ENCODE data around the gene UBR3.
A peak's percentile ranks its signal among the peaks of the same experiment; 100 is the strongest.
"Not testable (repeated sequence)": the region's sequence is repeated elsewhere in the genome, so short reads cannot be mapped to it uniquely, and the experiment has no call there.

UBR3 gene

GRCh38 chr2:169827272-169828140 is at the start of gene UBR3:
TSS of gene UBR3 (plus strand) at chr2:169827454. CDS start at chr2:169827508, 54 bp downstream.
- DNase-seq (ENCODE audit: low spot score) = peak; percentile 98

DNA sequence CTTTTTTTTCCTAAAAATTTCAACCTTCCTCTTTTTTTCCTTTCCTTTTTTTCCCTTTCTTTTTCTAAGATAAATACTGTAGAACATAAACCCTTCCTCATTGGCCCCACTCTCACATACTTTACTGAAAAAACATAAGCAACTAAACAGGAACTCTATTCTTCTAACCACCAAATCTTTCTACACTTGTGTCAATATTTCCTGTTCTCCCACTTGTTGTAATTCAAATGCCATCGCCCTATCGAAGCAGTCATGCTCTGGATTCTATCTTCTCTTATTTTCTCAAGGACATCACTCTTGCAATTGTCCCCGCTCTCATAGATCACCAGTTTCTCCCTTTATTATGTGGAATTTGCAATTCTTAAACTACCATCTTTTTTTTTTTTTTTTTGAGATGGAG is 48.8 kb upstream of the UBR3 start:
- no peak for DNase-seq (ENCODE audit: low spot score)

GRCh38 chr2:169781249-169782013 is 45.8 kb upstream of the UBR3 start:
- DNase-seq (ENCODE audit: low spot score) = no peak

DNA sequence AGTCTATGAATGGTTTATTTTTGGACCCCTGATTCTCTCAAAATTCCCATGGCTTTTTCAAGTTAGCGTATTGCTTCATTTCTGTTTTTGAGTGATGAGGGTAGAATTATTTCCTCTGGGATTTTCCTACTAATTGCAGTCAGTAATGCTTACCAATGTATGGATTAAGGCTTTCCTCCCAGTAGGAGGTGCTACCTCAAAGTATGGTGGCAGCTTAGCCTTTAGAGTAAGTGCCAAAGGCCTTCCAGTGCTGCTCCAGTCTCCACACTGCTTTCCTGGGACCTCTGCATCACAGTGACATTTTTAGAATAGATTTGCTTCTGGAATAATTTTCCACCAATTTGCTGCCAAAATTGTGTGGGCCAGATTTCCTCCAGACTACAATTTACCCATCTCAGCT is 44.7 kb upstream of the UBR3 start:
- DNase-seq (ENCODE audit: low spot score) = peak; percentile 11

- DNase-seq (ENCODE audit: low spot score) = no peak
Measured at GRCh38 chr2:169790581-169790980, 36.7 kb upstream of the UBR3 start.

DNA sequence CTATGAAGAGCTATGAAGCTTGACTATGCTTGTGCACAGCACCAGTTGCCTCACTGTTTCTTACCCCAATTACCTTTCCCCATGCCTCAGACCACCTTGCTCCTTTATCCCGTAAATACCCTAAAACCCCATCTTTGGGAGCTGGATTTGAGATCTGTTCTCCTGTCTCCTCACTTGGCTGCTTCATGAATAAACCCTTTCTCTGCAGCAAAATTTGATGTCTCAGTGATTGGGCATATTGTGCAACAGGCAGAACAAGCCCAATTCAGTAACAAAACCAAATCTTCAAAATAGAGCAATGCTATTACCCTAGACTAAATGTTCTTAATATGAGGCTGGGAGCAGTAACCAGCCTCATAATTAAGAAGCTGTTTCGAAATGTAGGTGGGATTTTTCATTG is 32.1 kb upstream of the UBR3 start:
- DNase-seq (ENCODE audit: low spot score) = no peak

GRCh38 chr2:169796441-169796840 is 30.8 kb upstream of the UBR3 start:
- DNase-seq (ENCODE audit: low spot score) = no peak

DNA sequence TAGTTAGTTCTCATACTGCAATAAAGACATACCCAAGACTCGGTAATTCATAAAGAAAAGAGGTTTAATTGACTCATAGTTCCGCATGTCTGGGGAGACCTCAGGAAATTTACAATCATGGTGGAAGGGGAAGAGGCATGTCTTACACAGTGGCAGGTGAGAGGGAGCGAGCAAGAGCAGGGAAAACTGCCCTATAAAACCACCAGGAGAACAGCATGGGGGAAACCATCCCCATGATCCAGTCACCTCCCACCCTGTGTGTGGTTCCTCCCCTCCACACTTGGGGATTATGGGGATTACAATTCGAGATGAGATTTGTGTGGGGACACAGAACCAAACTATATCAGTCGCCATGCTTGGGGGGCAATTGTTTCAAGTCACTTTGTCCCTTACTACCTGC is 29.7 kb upstream of the UBR3 start:
- no peak for DNase-seq (ENCODE audit: low spot score)

GRCh38 chr2:169798397-169798717 is 28.9 kb upstream of the UBR3 start:
- no peak for DNase-seq (ENCODE audit: low spot score)

DNA sequence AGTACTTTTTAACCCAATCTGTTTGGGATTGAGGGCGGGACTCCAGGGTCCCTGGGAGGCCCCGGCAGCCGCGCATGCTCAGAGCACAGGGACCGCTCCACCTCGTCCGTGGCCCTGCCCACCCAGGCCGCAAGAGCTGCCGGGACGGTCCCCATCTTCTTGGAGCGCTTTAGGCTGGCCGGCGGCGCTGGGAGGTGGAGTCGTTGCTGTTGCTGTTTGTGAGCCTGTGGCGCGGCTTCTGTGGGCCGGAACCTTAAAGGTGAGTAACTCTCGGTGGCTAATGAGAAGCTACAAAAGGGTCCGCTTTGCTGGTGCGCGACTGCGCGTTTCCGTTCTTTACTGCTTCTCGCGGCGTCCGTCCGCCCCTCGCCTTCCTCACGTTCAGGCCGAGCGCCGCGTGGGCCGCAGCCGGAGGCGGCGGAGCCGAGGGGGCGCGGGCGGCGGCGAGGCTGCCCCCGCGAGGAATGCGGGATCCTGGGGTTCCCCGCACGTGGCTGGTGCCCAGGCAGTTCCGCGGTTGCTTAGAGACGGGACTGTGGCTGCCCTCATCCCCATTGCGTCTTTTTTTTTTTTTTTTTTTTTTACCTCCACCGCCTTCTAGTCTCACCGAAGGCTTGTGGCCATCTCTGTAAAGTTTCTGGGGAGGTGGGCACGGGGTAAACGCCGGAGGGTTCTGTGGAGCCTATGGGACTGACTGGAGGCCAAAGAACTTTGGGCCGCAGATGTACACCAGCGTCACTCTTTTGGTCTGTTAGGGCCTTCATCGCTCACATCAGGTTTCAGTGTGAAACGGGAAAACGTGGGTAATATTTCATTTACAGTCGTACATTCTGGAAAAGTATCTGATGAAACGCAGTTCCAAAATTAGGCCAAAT is 28.3 kb upstream of the UBR3 start, which contains the start of gene SSB:
Gene SSB, plus strand, starts transcription at position 154 of the 875 bp plus-strand sequence. CDS start 2,090 bp downstream, outside the sequence.
- peak; percentile 96 for DNase-seq (ENCODE audit: low spot score)

DNA sequence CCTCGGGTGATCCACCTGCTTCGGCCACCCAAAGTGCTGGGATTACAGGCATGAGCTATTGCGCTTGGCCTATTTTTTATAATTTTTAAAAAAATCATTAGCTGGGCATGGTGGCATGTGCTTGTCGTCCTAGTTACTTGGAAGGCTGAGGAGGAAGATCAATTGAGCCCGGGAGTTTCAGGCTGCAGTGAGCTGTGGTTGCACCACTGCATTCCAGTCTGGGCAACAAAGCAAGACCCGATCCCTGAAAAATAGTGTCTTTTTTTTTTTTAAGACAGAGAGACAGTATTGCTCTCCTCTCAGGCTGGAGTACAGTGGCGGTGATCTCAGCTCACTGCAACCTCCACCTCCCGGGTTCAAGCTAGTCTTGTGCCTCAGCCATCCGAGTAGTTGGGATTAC is 23.8 kb upstream of the UBR3 start:
- DNase-seq (ENCODE audit: low spot score) = no peak

DNA sequence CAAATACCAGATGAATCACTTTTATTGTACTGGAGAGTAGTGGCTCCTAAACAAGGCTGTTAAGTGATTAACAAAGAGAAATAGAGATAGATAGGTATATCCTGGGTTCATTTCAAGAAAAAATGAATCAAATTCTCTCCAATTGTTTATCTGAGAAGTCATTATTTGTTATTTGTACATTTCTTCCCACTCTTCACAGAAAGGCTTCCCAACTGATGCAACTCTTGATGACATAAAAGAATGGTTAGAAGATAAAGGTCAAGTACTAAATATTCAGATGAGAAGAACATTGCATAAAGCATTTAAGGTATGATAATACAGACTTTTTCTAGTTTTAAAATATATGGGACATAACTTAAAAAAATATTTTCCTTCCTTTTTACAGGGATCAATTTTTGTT is 20.7 kb upstream of the UBR3 start:
- DNase-seq (ENCODE audit: low spot score) = no peak

GRCh38 chr2:169808221-169808620 is 19.0 kb upstream of the UBR3 start:
- DNase-seq (ENCODE audit: low spot score) = no peak

DNA sequence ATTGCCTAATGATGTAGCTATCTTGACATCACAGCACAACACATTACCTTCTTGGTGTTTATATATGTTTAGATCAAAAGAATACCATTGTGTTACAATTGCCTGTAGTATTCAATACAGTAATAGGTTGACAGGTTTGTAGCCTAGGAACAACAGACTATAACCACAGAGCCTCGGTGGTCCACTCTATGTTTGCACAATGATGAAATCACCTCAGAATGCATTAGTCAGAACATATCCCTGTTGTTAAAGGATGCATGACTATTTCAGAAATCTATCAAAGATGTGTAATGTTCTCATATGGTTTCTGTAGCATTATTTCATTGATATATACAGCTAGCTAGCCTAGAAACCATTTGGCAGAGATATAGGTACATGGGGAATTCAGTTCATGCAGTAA is 11.4 kb upstream of the UBR3 start:
- no peak for DNase-seq (ENCODE audit: low spot score)

GRCh38 chr2:169816961-169817360 is 10.3 kb upstream of the UBR3 start:
- DNase-seq (ENCODE audit: low spot score) = not testable (repeated sequence)

DNA sequence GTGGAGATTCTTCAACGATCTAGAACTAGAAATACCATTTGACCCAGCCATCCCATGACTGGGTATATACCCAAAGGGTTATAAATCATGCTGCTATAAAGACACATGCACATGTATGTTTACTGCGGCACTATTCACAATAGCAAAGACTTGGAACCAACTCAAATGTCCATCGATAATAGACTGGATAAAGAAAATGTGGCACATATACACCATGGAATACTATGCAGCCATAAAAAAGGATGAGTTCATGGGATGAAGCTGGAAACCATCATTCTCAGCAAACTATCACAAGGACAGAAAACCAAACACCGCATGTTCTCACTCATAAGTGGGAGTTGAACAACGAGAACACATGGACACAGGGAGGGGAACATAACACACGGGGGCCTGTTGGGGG is 9.9 kb upstream of the UBR3 start:
- not testable (repeated sequence) for DNase-seq (ENCODE audit: low spot score)

DNA sequence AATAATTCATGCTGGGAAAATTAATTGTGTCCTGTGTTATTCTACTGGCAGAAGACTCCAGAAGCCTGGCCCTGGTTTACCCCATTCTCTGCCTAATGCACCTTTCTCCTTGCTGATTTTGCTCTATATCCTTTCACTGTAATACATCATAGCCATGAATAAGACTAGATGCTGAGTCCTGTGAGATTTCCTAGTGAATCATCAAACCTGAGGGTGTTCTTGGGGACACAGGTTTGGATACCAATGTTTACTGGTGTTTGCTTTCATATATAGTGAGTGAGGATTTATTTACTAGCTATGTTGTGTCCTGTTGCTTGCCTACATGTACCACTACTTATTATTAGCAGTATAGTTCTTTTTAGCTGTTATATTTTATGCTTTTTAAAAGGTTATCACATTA is 9.0 kb upstream of the UBR3 start:
- no peak for DNase-seq (ENCODE audit: low spot score)

- DNase-seq (ENCODE audit: low spot score) = no peak
Measured at GRCh38 chr2:169819106-169819505, 8.1 kb upstream of the UBR3 start.

DNA sequence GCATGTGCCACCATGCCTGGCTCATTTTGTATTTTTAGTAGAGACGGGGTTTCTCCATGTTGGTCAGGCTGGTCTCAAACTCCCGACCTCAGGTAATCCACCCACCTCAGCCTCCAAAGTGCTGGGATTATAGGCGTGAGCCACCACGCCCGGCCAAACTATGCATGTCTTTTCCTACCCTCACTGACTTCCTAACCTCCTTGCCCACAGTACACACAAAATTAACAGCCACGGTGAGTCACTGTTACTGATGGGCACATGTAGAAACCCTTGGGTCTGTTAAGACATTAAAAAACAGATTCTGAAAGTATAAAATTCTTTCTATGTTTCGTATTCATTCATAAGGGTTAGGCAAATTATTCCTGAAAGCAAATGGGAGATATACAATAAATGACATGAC is 7.2 kb upstream of the UBR3 start:
- not testable (repeated sequence) for DNase-seq (ENCODE audit: low spot score)

DNA sequence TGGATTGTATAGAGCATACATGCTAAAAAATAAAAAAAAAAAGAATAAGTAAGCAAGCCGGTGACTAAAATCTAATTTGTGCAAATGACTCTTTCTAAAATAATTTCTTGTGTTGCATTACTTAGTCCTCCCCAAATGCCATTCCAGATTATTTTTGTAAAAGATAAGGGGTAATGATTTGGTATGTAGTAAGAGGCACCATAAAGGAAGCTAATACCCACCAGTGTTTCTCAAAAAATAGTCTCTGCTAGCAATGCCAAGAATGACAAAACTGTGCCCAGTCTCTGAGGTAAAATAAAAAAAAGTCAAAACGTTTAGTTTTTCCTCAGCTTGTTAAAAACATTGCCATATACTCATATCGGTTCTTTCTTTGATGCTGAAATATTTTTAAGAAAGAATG is 5.2 kb upstream of the UBR3 start:
- no peak for DNase-seq (ENCODE audit: low spot score)

DNA sequence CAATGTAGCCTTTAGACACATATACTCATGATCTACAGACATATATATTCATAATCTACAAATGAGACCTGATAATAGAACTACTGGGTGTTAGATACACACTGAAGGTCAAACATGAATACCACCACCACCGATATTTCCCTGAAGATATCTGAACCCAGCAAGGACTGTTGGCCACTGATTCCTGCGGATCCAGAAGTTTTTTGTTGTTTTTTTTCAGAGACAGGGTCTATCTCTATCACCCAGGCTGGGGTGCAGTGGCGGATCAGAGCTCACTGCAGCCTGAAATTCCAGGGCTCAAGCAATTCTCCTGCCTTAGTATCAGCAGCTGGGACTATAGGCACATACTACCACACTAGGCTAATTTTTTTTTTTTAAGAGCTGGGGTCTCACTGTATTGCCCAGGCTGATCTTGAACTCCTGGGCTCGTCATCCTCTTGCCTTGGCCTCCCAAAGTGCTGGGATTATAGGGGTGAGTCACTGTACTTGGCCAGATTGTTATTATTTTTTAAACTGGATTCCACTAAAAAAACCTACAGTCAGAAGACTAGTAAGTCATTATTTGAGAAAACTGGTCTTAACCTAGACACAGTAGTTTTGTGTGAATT is 4.4 kb upstream of the UBR3 start:
- DNase-seq (ENCODE audit: low spot score) = no peak

GRCh38 chr2:169823996-169824372 is 3.3 kb upstream of the UBR3 start:
- DNase-seq (ENCODE audit: low spot score) = no peak
